ENCODE results near the gene BACE1-AS.

Gene BACE1-AS

GRCh38 chr11:117292616-117293015 is 1.5 kb downstream of the BACE1-AS start:
- DNase-seq (ENCODE audit: low spot score) = no peak

- no peak for DNase-seq (ENCODE audit: low spot score)
These were observed 4.4 kb downstream of the BACE1-AS start for GRCh38 chr11:117295438-117296137.

- DNase-seq (ENCODE audit: low spot score) = no peak
These were observed 5.7 kb downstream of the BACE1-AS start for GRCh38 chr11:117296881-117297280.

- DNase-seq (ENCODE audit: low spot score) = no peak
These were observed 7.0 kb downstream of the BACE1-AS start for GRCh38 chr11:117298195-117298594.

GRCh38 chr11:117299351-117300282 is 8.5 kb downstream of the BACE1-AS start:
- DNase-seq (ENCODE audit: low spot score) = no peak

GRCh38 chr11:117300283-117300663 is 9.1 kb downstream of the BACE1-AS start:
- DNase-seq (ENCODE audit: low spot score) = no peak

- no peak for DNase-seq (ENCODE audit: low spot score)
These were observed 9.6 kb downstream of the BACE1-AS start for GRCh38 chr11:117300773-117301172.

- no peak for DNase-seq (ENCODE audit: low spot score)
These were observed 11.1 kb downstream of the BACE1-AS start for GRCh38 chr11:117302228-117302627.

- no peak for DNase-seq (ENCODE audit: low spot score)
These were observed 12.0 kb downstream of the BACE1-AS start for GRCh38 chr11:117303101-117303500.

GRCh38 chr11:117303646-117304315 is 12.6 kb downstream of the BACE1-AS start:
- no peak for DNase-seq (ENCODE audit: low spot score)

GRCh38 chr11:117305145-117305544 is 14.0 kb downstream of the BACE1-AS start:
- no peak for DNase-seq (ENCODE audit: low spot score)

- no peak for DNase-seq (ENCODE audit: low spot score)
These were observed 18.2 kb downstream of the BACE1-AS start for GRCh38 chr11:117309310-117309709.

- DNase-seq (ENCODE audit: low spot score) = no peak
These were observed 21.9 kb downstream of the BACE1-AS start for GRCh38 chr11:117313091-117313490.

GRCh38 chr11:117313828-117314768 is 23.0 kb downstream of the BACE1-AS start:
- no peak for DNase-seq (ENCODE audit: low spot score)

GRCh38 chr11:117314840-117315239 is 23.7 kb downstream of the BACE1-AS start:
- no peak for DNase-seq (ENCODE audit: low spot score)

GRCh38 chr11:117315285-117316196 is 24.4 kb downstream of the BACE1-AS start:
- DNase-seq (ENCODE audit: low spot score) = no peak

- no peak for DNase-seq (ENCODE audit: low spot score)
These were observed 25.2 kb downstream of the BACE1-AS start, which contains the start of gene BACE1 for GRCh38 chr11:117316197-117316961. TSS of gene BACE1 (minus strand) at chr11:117316256. CDS start at chr11:117315795, 461 bp downstream.

- DNase-seq (ENCODE audit: low spot score) = no peak
These were observed 27.6 kb downstream of the BACE1-AS start for GRCh38 chr11:117318738-117319137.

GRCh38 chr11:117319214-117319840 is 28.2 kb downstream of the BACE1-AS start:
- no peak for DNase-seq (ENCODE audit: low spot score)

Measured in CD4-positive, alpha-beta T cell treated with Interleukin-6 at 100 ng/mL for 8 hours (primary cell).